Lower leg skin (tissue), 4 donors: ENCODE data around the gene GNG10. TPM values are rescaled to one million over a fixed set of nuclear protein-coding genes. Genes with fewer than 3 reads are reported as not detected.
A peak's percentile ranks its signal among the peaks of the same experiment; 100 is the strongest.

ENCODE experiments used
- DNase-seq, 2 donors: peaks; one replicate each; pipeline ENCODE4 v3.0.0-alpha.2; 2019; ENCODE audit warnings: low spot score in 2 of 2
- H3K4me3 ChIP-seq: fragments of 200-600 bp; sonication (generic); 2 replicates; pipeline ENCODE4 v1.5.1; 2017; ENCODE audit warnings: mild to moderate bottlenecking, low read depth; ENCODE audit not compliant: poor library complexity, severe bottlenecking
- POLR2A ChIP-seq, 2 donors: fragments of 450-650 bp; IDR thresholded peaks; one replicate each; pipeline ENCODE4 v1.6.1; 2016 to 2017; ENCODE audit warnings: antibody characterized with exemption in 2 of 2, mild to moderate bottlenecking in 1 of 2, moderate library complexity in 1 of 2
- WGBS, 2 donors: methylation state at CpG; one replicate each; pipeline ENCODE4 v1.1.5; 2018; 5-methylcytosine and 5-hydroxymethylcytosine counted together
- intact Hi-C: fragments of 100-400 bp; cut with DNase I; formaldehyde crosslinking; loops from one replicate; pipeline ENCODE4 v1.15.0; 2023; ENCODE audit warnings: low total_unique reads
- total RNA-seq, 4 donors: library from RNA; depleted of rRNA; stranded (reverse); fragments of >200 nt; gene quantifications; one replicate each; pipeline ENCODE4 v1.1.0, GENCODE V29; 2016
- TF ChIP-seq, protein P1 (sequence below), 3 donors: fragments of 450-650 bp; IDR thresholded peaks; one replicate each; pipeline ENCODE4 v1.5.1; 2016; ENCODE audit warnings: antibody characterized with exemption in 3 of 3, mild to moderate bottlenecking in 3 of 3, moderate library complexity in 2 of 3

GNG10 gene
- total RNA-seq, 4 donors from 2014 or later: 5.3 to 21.1 (median 15.4) TPM

DNA sequence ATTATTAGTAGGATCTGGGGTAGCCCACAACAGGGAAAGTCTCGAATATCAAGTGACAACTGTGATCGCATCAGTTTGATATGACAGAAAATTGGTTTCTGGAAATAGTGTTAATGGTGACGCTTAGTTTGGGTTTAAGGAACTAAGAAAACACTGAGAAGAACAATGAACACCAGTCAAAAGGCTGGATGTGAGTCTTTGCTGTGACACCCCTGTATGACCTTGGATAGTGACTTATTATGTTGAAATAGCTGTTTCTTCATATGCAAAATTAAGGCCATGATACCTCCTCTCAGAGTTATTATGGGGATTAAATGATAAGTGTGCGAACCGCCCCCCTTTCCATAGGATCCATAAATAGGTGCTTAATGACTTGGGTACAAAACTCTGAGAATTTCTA lies 29.3 kb upstream of the GNG10 start:
- no peak for TF ChIP-seq POLR2A (IDR thresholded peaks at IDR 0.05)
- H3K4me3 ChIP-seq: peak overlapping the region; percentile 90
- no peak for DNase-seq
- intact Hi-C loops: no loop called here
- WGBS, 2 donors: 28 to 30% methylated on average over 5 of the region's 5 CpGs

DNA sequence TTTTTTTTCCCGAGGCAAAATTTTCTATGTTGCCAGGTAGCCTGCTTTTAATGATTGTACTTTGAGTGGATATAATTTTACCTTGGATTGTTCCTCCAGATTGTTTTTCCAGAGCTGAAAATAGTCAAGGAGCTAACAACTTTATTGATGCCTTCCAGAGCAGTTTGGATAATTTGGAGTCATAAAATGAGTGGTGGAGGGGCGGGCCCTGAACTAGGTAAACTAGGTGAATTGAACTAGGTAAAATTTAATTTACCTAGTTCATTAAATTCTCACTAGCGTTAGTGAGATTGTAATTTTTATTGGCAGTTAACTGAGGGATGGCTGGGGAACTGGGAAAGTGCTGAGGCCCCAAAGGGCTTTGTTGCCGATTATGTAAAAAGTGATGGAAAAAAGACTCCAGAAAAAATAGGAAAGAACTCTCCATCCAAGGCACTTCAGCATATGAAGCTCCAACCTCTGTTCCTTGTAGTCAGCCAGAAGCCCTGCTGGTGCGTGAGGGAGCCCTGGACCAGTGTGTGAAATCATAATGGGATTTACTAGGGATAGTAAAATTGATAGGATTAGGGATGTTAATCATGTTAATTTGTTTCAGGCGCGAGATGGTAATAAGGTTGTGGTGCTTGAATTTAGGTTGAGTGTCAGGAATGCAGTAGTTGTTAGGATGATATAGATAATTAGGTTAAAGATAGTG lies 28.6 kb upstream of the GNG10 start:
- H3K4me3 ChIP-seq: no peak overlapping the region
- TF ChIP-seq POLR2A (IDR thresholded peaks at IDR 0.05): no peak
- TF ChIP-seq, protein P1, sequence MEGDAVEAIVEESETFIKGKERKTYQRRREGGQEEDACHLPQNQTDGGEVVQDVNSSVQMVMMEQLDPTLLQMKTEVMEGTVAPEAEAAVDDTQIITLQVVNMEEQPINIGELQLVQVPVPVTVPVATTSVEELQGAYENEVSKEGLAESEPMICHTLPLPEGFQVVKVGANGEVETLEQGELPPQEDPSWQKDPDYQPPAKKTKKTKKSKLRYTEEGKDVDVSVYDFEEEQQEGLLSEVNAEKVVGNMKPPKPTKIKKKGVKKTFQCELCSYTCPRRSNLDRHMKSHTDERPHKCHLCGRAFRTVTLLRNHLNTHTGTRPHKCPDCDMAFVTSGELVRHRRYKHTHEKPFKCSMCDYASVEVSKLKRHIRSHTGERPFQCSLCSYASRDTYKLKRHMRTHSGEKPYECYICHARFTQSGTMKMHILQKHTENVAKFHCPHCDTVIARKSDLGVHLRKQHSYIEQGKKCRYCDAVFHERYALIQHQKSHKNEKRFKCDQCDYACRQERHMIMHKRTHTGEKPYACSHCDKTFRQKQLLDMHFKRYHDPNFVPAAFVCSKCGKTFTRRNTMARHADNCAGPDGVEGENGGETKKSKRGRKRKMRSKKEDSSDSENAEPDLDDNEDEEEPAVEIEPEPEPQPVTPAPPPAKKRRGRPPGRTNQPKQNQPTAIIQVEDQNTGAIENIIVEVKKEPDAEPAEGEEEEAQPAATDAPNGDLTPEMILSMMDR (IDR thresholded peaks at IDR 0.05): no peak
- WGBS, 2 donors: 56 to 74% methylated on average over 7 of the region's 7 CpGs
- intact Hi-C loops: no loop called here
- no peak for DNase-seq

DNA sequence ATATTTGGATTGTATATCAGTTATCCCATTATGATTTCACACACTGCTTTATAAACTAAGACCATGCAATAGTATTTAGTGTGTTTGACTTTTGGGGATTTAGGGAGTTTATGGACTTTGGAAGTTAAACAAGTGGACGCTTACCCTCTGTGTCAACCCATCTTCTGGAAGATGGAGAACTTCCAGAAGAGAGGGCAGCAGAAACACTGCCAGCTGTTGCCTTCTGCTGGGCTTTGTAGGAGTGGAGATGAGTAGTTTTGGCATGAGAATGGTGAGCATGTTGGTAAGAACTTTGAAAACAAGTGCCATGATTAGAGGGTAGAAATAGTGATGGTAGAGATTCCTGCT lies 28.0 kb upstream of the GNG10 start:
- no peak for DNase-seq
- H3K4me3 ChIP-seq: no peak overlapping the region
- TF ChIP-seq, protein P1 (IDR thresholded peaks at IDR 0.05): no peak
- TF ChIP-seq POLR2A (IDR thresholded peaks at IDR 0.05): no peak

DNA sequence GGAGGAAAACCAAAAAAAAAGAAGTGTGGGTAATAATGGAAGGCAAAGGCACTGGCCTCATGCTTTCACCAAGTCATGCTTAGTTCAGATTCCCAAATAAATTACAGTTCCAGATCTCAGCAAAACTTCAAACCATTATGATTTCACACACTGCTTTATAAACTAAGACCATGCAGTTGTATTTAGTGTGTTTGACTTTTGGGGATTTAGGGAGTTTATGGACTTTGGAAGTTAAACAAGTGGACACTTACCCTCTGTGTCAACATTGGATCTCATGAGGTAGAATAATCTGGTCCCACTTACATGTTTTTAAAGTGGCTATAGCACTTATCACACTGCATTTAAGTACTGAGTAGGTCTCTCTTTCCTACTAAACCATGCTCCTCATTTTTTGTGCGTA lies 26.5 kb upstream of the GNG10 start:
- TF ChIP-seq, protein P1 (IDR thresholded peaks at IDR 0.05): no peak
- TF ChIP-seq POLR2A (IDR thresholded peaks at IDR 0.05): no peak
- no peak overlapping the region for H3K4me3 ChIP-seq
- WGBS, 2 donors: 92 to 97% methylated on average over 1 of the region's 1 CpG
- intact Hi-C loops: no loop called here
- no peak for DNase-seq

More for the DNA sequence above, 28.0 kb upstream of the GNG10 start:
- WGBS, 2 donors: 83 to 90% methylated on average over 1 of the region's 1 CpG
- intact Hi-C loops: no loop called here

DNA sequence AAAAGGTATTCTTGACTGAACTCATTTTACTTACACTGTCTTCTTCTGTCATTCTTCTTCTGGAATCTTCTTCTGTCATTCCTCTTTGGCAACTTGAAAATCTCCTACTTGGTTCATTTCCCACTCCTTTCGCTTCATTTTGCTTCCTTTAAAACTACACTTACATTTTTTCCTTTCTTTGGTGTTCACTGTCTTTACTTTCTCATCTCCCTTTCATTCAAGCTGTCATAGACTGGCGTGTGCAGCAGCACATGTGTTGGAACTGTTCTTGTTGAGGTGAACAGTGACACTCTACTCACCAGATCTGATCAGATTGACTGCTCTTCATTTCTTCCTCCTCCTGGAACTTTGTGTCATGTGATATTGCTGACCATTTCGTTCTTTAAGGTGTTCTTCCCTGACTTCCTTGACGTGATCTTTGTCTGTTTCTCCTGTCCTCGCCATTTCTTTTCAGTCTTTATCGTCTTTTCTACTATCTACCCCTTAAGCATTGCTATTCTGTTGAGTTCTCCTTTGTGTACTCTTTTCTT lies 23.9 kb upstream of the GNG10 start:
- H3K4me3 ChIP-seq: no peak overlapping the region
- no peak for DNase-seq
- intact Hi-C loops: no loop called here
- 73 to 75% methylated on average over 6 of the region's 6 CpGs for WGBS, 2 donors
- TF ChIP-seq, protein P1 (IDR thresholded peaks at IDR 0.05): no peak
- no peak for TF ChIP-seq POLR2A (IDR thresholded peaks at IDR 0.05)

DNA sequence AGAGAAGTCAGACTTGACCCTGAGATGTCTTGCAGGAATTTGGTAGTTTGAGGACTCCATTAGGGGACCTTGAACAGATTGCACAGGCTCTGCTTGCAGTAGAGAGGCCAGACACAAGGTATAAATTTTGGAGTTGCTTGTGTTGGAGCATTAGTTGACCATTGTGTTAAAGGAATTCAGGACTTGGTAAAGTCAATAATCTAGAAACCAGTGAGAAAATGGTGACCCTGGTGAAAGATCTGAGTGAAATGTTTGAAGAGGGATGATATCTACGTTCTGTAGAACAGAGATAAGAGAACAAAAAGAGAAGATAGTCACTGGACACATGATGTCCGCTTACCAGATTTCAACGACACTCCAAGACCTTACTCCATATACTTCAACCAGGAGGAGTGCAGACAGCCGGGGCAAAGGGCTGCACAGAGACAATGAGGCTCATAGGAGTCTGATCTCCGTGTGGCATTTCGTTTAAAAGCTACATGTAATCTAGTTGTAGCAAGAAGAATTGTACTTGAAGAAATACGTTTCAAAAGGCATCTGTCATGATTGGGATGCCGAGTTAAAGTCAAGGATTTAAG lies 17.1 kb upstream of the GNG10 start:
- TF ChIP-seq POLR2A (IDR thresholded peaks at IDR 0.05): no peak
- TF ChIP-seq, protein P1 (IDR thresholded peaks at IDR 0.05): no peak
- H3K4me3 ChIP-seq: no peak overlapping the region
- no peak for DNase-seq
- intact Hi-C loops: no loop called here
- WGBS, 2 donors: 87 to 91% methylated on average over 8 of the region's 8 CpGs
